ENCODE measurements around the gene PTPRD.
"Not testable (repeated sequence)": the region's sequence is repeated elsewhere in the genome, so short reads cannot be mapped to it uniquely, and the experiment has no call there.

PTPRD gene

DNA sequence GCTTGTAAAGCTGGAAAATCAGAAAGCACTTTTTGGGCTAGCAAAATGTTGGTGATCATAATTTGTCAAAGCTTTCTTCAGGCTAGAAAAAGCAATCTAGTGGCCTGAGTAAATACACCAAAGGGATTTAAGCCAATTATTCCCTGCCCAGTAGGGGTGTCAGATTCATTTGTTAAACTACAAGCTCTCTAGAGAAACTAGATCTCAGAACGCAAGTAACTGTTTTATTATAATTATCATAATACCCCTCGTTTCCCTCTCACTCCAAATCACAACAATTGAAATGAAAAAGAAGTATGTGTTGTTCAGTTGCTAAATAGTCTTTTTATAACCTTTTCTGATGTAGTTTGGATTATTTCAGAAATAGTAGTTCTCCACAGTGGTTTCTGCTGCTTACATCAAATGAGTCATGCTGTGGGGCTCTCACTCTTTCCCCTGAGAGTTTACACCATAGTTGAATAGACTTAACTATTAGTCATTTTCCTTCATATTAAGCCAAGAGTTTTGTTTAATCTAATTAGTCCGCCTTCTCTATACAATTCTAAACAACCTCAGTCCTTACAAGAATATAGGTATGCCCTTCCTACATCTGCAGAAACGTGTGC lies 1894.6 kb downstream of the PTPRD start:
- Histone ChIP-seq H3K4me1 (ENCODE audit: insufficient read depth, low read length) (peaks cover 3% of the 10 kb centered on the region), H3K9me3 (ENCODE audit: low read length) (no peaks in the 10 kb centered on the region), H3K36me3 (ENCODE audit: insufficient read depth, low read length) (no peaks in the 10 kb centered on the region), H2AFZ (ENCODE audit: low read depth, low read length) (no peak overlapping the region), H3K27me3 (ENCODE audit: insufficient read depth, low read length) (no peaks in the 10 kb centered on the region), H3K4me3 (ENCODE audit: low read length) (no peak overlapping the region)

DNA sequence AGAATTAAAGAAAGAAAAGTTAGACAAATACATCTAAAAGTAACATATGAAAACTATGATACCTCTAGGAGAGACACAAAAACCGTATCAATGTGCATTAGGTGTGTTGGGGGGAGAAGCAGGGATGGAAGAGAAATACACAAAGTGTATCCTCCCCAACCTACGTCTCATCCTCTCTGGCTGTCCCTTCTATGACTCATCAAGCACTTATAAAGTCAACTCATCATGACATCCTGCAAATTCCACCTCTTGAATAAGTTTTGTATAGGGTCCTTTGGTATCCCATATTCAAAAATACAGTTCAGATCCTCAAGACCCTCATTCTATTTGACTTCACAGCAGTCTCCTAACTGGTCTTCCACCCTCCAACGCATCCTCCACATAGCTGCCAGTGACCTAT lies 1895.7 kb downstream of the PTPRD start:
- Histone ChIP-seq H3K36me3 (ENCODE audit: insufficient read depth, low read length) (no peaks in the 10 kb centered on the region), H2AFZ (ENCODE audit: low read depth, low read length) (no peak overlapping the region), H3K4me3 (ENCODE audit: low read length) (no peak overlapping the region), H3K27me3 (ENCODE audit: insufficient read depth, low read length) (no peaks in the 10 kb centered on the region), H3K4me1 (ENCODE audit: insufficient read depth, low read length) (peaks cover 3% of the 10 kb centered on the region), H3K9me3 (ENCODE audit: low read length) (no peaks in the 10 kb centered on the region)

DNA sequence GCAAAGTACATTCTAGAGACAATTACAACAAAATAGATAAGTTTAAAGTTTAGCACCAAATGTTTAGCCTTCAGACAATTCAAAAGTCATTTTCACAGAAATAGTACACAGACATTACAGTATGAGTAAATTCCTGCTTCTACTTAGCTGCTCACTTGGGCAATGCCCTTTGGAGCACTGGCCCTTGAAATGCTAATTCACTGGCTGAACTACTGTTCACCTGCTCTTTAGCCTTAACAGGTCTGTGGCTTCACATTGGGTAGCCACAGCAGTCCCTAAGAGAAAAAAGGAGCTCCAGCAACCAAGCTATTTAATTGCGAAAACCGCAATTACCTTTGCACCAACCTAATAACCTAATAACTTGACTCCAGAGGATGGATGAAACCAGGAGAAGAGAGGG lies 1897.0 kb downstream of the PTPRD start:
- Histone ChIP-seq H3K4me1 (ENCODE audit: insufficient read depth, low read length) (peaks cover 3% of the 10 kb centered on the region), H3K36me3 (ENCODE audit: insufficient read depth, low read length) (no peaks in the 10 kb centered on the region), H2AFZ (ENCODE audit: low read depth, low read length) (no peak overlapping the region), H3K4me3 (ENCODE audit: low read length) (no peak overlapping the region), H3K9me3 (ENCODE audit: low read length) (no peaks in the 10 kb centered on the region), H3K27me3 (ENCODE audit: insufficient read depth, low read length) (no peaks in the 10 kb centered on the region)

DNA sequence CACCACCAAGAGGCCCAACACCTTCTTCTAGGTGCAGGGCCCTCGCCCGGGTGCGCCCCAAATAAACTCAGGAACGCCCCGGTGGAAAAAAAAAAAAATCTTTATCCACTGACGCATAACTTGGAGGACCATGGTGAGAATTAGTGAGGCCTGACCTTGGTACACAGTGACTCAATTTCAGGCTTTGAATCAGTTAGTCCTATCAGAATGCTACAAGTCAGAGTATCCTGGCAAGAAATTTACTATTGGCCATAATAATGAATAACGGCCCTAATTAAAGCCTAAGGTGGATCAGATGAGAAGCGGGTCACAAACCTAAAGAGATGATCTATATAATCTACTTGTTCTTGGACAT lies 1899.0 kb downstream of the PTPRD start:
- H3K27me3 ChIP-seq (ENCODE audit: insufficient read depth, low read length): no peaks in the 10 kb centered on the region
- H3K9me3 ChIP-seq (ENCODE audit: low read length): no peaks in the 10 kb centered on the region
- H3K4me1 ChIP-seq (ENCODE audit: insufficient read depth, low read length): peaks cover 3% of the 10 kb centered on the region
- H3K4me3 ChIP-seq (ENCODE audit: low read length): no peak overlapping the region
- H3K36me3 ChIP-seq (ENCODE audit: insufficient read depth, low read length): no peaks in the 10 kb centered on the region
- no peak overlapping the region for H2AFZ ChIP-seq (ENCODE audit: low read depth, low read length)

DNA sequence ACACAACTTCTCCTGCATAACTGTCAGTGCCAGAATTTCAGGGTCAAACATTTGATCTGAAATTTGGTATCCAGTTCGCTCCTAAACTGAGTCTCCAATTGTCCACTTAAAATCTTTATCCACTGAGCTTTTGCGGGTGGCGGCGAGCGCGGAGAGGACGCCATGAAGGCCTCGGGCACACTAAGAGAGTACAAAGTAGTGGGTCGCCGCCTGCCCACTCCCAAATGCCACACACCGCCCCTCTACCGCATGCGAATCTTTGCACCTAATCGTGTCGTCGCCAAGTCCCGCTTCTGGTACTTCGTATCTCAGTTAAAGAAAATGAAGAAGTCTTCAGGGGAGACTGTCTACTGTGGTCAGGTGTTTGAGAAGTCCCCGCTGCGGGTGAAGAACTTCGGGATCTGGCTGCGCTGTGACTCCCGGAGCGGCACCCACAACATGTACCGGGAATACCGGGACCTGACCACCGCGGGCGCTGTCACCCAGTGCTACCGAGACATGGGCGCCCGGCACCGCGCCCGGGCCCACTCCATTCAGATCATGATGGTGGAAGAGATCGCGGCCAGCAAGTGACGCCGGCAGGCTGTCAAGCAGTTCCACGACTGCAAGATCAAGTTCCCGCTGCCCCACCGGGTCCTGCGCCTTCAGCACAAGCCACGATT lies 1899.5 kb downstream of the PTPRD start:
- H3K27me3 ChIP-seq (ENCODE audit: insufficient read depth, low read length): no peaks in the 10 kb centered on the region

DNA sequence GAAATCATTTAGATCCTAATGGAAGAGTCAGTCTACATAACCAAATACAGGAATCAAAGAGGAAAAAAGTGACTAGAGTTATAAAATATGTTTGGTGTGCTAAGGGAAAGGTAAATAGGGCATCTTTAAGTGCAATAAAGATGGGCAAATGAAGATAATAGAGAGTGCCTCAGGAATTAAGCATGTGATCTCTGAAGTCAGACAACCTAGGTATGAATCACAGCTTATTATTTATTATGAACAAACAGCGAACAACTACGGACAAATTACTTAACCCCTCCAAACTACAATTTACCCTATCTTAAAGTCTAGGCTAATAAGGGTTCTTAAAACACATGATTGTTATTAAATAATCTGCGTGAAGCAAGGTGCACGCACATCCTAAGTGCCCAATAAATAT lies 1903.1 kb downstream of the PTPRD start:
- Histone ChIP-seq H3K9me3 (ENCODE audit: low read length) (no peaks in the 10 kb centered on the region), H3K27me3 (ENCODE audit: insufficient read depth, low read length) (no peaks in the 10 kb centered on the region), H3K4me1 (ENCODE audit: insufficient read depth, low read length) (peaks cover 6% of the 10 kb centered on the region), H3K4me3 (ENCODE audit: low read length) (no peak overlapping the region), H2AFZ (ENCODE audit: low read depth, low read length) (no peak overlapping the region), H3K36me3 (ENCODE audit: insufficient read depth, low read length) (no peaks in the 10 kb centered on the region)

More for the DNA sequence above, 1899.5 kb downstream of the PTPRD start:
- Histone ChIP-seq H3K4me1 (ENCODE audit: insufficient read depth, low read length) (peaks cover 3% of the 10 kb centered on the region), H2AFZ (ENCODE audit: low read depth, low read length) (no peak overlapping the region), H3K9me3 (ENCODE audit: low read length) (no peaks in the 10 kb centered on the region), H3K36me3 (ENCODE audit: insufficient read depth, low read length) (no peaks in the 10 kb centered on the region), H3K4me3 (ENCODE audit: low read length) (no peak overlapping the region)

DNA sequence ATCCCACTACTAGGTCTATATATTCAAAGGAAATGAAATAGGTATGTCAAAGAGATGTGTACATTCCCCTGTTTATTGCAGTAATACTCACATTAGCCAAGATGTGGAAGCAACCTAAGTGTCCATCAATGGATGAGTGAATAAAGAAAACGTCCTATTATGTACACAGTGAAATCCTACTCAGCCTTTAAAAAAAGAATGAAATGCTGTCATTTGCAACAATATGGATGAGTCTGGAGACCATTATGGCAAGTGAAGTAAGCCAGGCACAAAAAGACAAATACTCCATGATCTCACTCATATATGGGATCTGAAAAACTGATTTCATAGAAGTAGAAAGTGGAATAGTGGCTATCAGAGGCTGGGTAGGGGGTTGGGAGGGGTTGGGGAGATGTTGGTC lies 1904.1 kb downstream of the PTPRD start:
- Histone ChIP-seq H3K9me3 (ENCODE audit: low read length) (no peaks in the 10 kb centered on the region), H2AFZ (ENCODE audit: low read depth, low read length) (no peak overlapping the region), H3K4me3 (ENCODE audit: low read length) (no peak overlapping the region), H3K27me3 (ENCODE audit: insufficient read depth, low read length) (no peaks in the 10 kb centered on the region), H3K4me1 (ENCODE audit: insufficient read depth, low read length) (peaks cover 6% of the 10 kb centered on the region), H3K36me3 (ENCODE audit: insufficient read depth, low read length) (no peaks in the 10 kb centered on the region)

DNA sequence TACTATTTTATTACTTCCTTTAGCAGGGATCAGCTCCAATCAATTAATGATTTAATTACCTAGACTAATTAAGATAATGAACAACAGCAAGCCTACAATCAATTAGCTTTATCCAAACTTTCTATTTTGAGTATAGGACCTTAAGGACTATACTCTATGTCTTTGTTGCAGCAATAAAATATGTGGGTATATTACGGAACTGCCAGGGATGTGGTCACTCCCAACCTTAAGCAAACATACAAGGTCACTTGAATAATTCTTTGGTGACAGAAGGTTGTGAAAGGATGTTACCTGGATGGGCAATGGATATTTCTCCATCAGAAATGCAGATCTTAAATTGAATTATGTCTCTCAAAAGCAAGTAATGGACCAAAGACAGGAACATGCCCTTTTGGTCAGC lies 1905.8 kb downstream of the PTPRD start:
- Histone ChIP-seq H3K4me3 (ENCODE audit: low read length) (no peak overlapping the region), H3K36me3 (ENCODE audit: insufficient read depth, low read length) (no peaks in the 10 kb centered on the region), H3K4me1 (ENCODE audit: insufficient read depth, low read length) (peaks cover 6% of the 10 kb centered on the region), H3K9me3 (ENCODE audit: low read length) (no peaks in the 10 kb centered on the region), H2AFZ (ENCODE audit: low read depth, low read length) (no peak overlapping the region), H3K27me3 (ENCODE audit: insufficient read depth, low read length) (no peaks in the 10 kb centered on the region)

DNA sequence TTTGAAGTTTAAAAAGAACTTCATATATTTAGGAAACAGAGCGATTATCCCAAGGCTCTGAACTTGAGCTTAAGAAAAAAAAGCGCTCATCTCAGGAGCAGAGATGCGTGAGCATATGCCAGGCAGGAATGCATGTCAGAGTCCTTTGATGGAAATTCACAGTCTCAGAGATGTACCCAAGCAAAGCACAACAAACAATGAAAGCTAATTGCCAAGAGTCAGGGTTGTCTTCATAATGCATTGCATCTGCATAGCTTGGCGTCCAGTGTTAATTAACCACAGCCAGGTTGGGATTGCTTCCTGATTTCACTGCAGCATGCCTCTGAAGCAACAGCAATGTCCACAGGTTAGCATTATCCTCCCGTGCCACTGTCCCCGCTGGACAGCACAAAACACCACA lies 1906.3 kb downstream of the PTPRD start:
- no peaks in the 10 kb centered on the region for H3K36me3 ChIP-seq (ENCODE audit: insufficient read depth, low read length)
- no peaks in the 10 kb centered on the region for H3K9me3 ChIP-seq (ENCODE audit: low read length)

DNA sequence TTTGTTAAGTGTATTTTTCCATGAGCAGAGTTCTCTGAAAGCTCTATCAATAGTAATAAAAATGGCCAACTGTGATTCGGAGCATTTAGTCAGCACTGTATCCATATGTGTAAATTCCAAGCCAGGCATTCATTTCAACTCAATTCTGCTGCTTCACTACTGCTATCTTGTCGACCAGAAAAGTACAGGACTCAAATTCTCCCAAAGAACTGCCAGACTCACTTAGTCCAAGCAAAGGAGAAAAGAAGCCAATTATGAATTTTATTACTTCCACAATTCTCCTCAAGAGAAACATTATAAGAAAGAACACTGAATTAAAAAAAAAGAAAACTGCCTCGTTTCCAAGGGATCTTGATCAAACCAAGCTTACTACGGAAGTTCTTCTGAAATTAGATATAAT lies 1906.9 kb downstream of the PTPRD start:
- Histone ChIP-seq H2AFZ (ENCODE audit: low read depth, low read length) (no peak overlapping the region), H3K36me3 (ENCODE audit: insufficient read depth, low read length) (no peaks in the 10 kb centered on the region)

More for the DNA sequence above, 1906.3 kb downstream of the PTPRD start:
- H3K4me1 ChIP-seq (ENCODE audit: insufficient read depth, low read length): peaks cover 6% of the 10 kb centered on the region
- no peak overlapping the region for H2AFZ ChIP-seq (ENCODE audit: low read depth, low read length)
- H3K4me3 ChIP-seq (ENCODE audit: low read length): no peak overlapping the region
- no peaks in the 10 kb centered on the region for H3K27me3 ChIP-seq (ENCODE audit: insufficient read depth, low read length)

DNA sequence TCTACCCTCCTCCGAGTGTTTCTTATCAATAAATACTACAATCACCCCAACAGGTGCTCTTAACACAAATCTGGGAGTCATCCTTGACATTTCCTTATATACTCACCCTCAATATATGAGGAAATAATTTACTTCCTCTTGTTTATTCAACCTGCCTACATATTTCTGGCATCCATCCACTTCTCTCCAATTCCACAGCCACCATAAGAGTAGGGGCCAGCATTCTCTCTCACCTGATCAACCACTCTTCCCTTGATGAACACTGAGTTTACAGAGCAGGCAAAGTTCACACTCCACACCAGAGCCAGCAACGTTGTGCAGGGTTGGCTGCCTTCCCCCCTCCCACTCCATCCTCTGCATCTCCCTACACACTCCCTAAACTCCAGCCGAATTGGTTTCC lies 1908.9 kb downstream of the PTPRD start:
- no peak overlapping the region for H2AFZ ChIP-seq (ENCODE audit: low read depth, low read length)
- H3K9me3 ChIP-seq (ENCODE audit: low read length): no peaks in the 10 kb centered on the region
- H3K4me3 ChIP-seq (ENCODE audit: low read length): no peak overlapping the region
- peaks cover 14% of the 10 kb centered on the region for H3K4me1 ChIP-seq (ENCODE audit: insufficient read depth, low read length)
- H3K27me3 ChIP-seq (ENCODE audit: insufficient read depth, low read length): no peaks in the 10 kb centered on the region
- no peaks in the 10 kb centered on the region for H3K36me3 ChIP-seq (ENCODE audit: insufficient read depth, low read length)

More for the DNA sequence above, 1906.9 kb downstream of the PTPRD start:
- Histone ChIP-seq H3K9me3 (ENCODE audit: low read length) (no peaks in the 10 kb centered on the region), H3K4me1 (ENCODE audit: insufficient read depth, low read length) (peaks cover 6% of the 10 kb centered on the region), H3K4me3 (ENCODE audit: low read length) (no peak overlapping the region), H3K27me3 (ENCODE audit: insufficient read depth, low read length) (no peaks in the 10 kb centered on the region)

DNA sequence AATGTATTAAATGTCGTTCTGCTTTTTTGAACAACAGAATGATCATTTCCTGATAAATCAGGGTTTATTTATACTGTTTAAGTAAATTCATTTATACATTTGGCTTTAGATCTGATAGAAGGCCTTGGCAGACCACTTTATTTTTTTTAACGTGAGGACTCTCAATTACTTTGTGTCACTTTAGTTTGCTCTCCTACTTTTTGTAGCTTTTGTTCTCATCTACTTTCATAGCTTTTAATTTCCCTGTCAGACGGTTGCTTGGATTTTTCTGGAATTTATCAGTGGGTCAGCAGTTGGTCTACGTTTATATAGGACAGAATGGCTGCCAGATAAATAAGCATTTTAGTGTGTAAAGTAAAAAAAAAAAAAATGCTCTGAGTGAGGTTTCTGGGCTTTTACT lies 1910.9 kb downstream of the PTPRD start:
- H3K4me1 ChIP-seq (ENCODE audit: insufficient read depth, low read length): peaks cover 14% of the 10 kb centered on the region
- H3K9me3 ChIP-seq (ENCODE audit: low read length): no peaks in the 10 kb centered on the region
- no peak overlapping the region for H2AFZ ChIP-seq (ENCODE audit: low read depth, low read length)
- no peaks in the 10 kb centered on the region for H3K27me3 ChIP-seq (ENCODE audit: insufficient read depth, low read length)
- no peak overlapping the region for H3K4me3 ChIP-seq (ENCODE audit: low read length)
- no peaks in the 10 kb centered on the region for H3K36me3 ChIP-seq (ENCODE audit: insufficient read depth, low read length)

DNA sequence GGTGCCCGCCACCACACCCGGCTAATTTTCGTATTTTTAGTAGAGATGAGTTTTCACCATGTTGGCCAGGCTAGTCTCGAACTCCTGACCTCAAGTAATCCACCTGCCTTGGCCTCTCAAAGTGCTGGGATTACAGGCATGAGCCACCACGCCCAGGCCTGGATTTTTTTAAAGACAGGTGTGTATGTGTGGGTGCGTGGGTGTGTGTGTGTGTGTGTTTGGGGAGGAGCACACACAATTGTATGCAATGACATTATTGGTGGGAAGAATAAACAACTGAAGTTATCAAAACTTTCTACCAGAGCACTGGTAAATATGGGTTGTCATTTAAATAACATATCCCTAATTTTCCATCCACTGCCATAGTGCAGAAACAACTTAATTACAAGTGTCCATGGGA lies 1915.2 kb downstream of the PTPRD start:
- not testable (repeated sequence) for H2AFZ ChIP-seq (ENCODE audit: low read depth, low read length); H3K9me3 ChIP-seq (ENCODE audit: low read length); H3K4me3 ChIP-seq (ENCODE audit: low read length); H3K27me3 ChIP-seq (ENCODE audit: insufficient read depth, low read length); H3K36me3 ChIP-seq (ENCODE audit: insufficient read depth, low read length)
- H3K4me1 ChIP-seq (ENCODE audit: insufficient read depth, low read length): peaks cover 12% of the 10 kb centered on the region

DNA sequence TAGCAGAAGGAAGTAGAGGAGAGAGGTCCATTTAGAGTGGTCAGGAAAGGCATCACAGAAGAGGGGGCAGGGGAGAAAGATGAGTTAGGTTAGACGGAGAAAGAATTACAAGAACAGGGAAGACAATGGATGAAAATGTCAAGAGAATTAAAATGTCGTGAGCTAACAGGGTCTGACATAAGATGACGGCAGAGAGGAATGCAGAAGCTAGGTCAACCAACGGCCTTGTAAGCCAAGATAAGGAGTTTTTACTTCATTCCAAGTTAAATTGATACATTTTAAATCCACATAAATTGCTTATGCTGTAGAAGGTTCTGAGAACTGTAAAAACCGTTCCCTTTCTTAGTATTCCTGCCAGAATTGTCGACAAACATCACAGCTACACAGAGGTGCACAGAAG lies 1916.3 kb downstream of the PTPRD start:
- no peak overlapping the region for H3K4me3 ChIP-seq (ENCODE audit: low read length)
- peaks cover 12% of the 10 kb centered on the region for H3K4me1 ChIP-seq (ENCODE audit: insufficient read depth, low read length)
- H2AFZ ChIP-seq (ENCODE audit: low read depth, low read length): no peak overlapping the region
- H3K36me3 ChIP-seq (ENCODE audit: insufficient read depth, low read length): no peaks in the 10 kb centered on the region
- H3K27me3 ChIP-seq (ENCODE audit: insufficient read depth, low read length): no peaks in the 10 kb centered on the region
- H3K9me3 ChIP-seq (ENCODE audit: low read length): no peaks in the 10 kb centered on the region
